Measurements from ENCODE around the gene PRG2.
A peak's percentile ranks its signal among the peaks of the same experiment; 100 is the strongest.

The PRG2 gene

GRCh38 chr11:57390535-57390934, at the start of gene PRG2:
PRG2 (minus strand) TSS chr11:57390650; CDS start chr11:57389944, 706 bp downstream.
- peak; percentile 89 for DNase-seq (ENCODE audit: low read depth)
- TF ChIP-seq MAX (IDR thresholded peaks at IDR 0.05; ENCODE audit: low read depth, low read length) = no peak
- TF ChIP-seq MYC (IDR thresholded peaks at IDR 0.05; ENCODE audit: low read depth, low read length) = no peak
- TF ChIP-seq CTCF (IDR thresholded peaks at IDR 0.05; ENCODE audit: low read depth, low read length) = no peak
- TF ChIP-seq POLR2A (IDR thresholded peaks at IDR 0.05; ENCODE audit: extremely low read depth, insufficient read length) = no peak
- H3K4me3 ChIP-seq (ENCODE audit: low read depth, low read length) = peak within 1 kb of the TSS; percentile 70

- no peak overlapping the region for H3K4me3 ChIP-seq (ENCODE audit: low read depth, low read length)
- no peak for DNase-seq (ENCODE audit: low read depth)
- TF ChIP-seq CTCF (IDR thresholded peaks at IDR 0.05; ENCODE audit: low read depth, low read length) (no peak), MYC (IDR thresholded peaks at IDR 0.05; ENCODE audit: low read depth, low read length) (no peak), MAX (IDR thresholded peaks at IDR 0.05; ENCODE audit: low read depth, low read length) (no peak), POLR2A (IDR thresholded peaks at IDR 0.05; ENCODE audit: extremely low read depth, insufficient read length) (no peak)
These were observed 49.3 kb upstream of the PRG2 start for GRCh38 chr11:57439786-57440185.

- H3K4me3 ChIP-seq (ENCODE audit: low read depth, low read length) = no peak overlapping the region
- DNase-seq (ENCODE audit: low read depth) = no peak
- TF ChIP-seq MYC (IDR thresholded peaks at IDR 0.05; ENCODE audit: low read depth, low read length) (no peak), POLR2A (IDR thresholded peaks at IDR 0.05; ENCODE audit: extremely low read depth, insufficient read length) (no peak)
These were observed 48.2 kb upstream of the PRG2 start for GRCh38 chr11:57438345-57439285.

- DNase-seq (ENCODE audit: low read depth) = no peak
- no peak for TF ChIP-seq MAX (IDR thresholded peaks at IDR 0.05; ENCODE audit: low read depth, low read length)
- no peak overlapping the region for H3K4me3 ChIP-seq (ENCODE audit: low read depth, low read length)
These were observed 45.6 kb upstream of the PRG2 start for GRCh38 chr11:57436031-57436430.

GRCh38 chr11:57434640-57435546, 44.4 kb upstream of the PRG2 start:
- no peak overlapping the region for H3K4me3 ChIP-seq (ENCODE audit: low read depth, low read length)
- TF ChIP-seq POLR2A (IDR thresholded peaks at IDR 0.05; ENCODE audit: extremely low read depth, insufficient read length) = no peak
- DNase-seq (ENCODE audit: low read depth) = peak; percentile 92

GRCh38 chr11:57432714-57433163, 42.3 kb upstream of the PRG2 start:
- TF ChIP-seq MYC (IDR thresholded peaks at IDR 0.05; ENCODE audit: low read depth, low read length) = peak; percentile 93
- no peak for TF ChIP-seq POLR2A (IDR thresholded peaks at IDR 0.05; ENCODE audit: extremely low read depth, insufficient read length)
- TF ChIP-seq MAX (IDR thresholded peaks at IDR 0.05; ENCODE audit: low read depth, low read length) = peak; percentile 89
- no peak for TF ChIP-seq CTCF (IDR thresholded peaks at IDR 0.05; ENCODE audit: low read depth, low read length)
- peak overlapping the region; percentile 44 for H3K4me3 ChIP-seq (ENCODE audit: low read depth, low read length)
- DNase-seq (ENCODE audit: low read depth) = peak; percentile 100

- DNase-seq (ENCODE audit: low read depth) = peak; percentile 51
- peak overlapping the region; percentile 44 for H3K4me3 ChIP-seq (ENCODE audit: low read depth, low read length)
These were observed 41.7 kb upstream of the PRG2 start for GRCh38 chr11:57432149-57432561.

More at GRCh38 chr11:57432149-57432561, 41.7 kb upstream of the PRG2 start:
- TF ChIP-seq CTCF (IDR thresholded peaks at IDR 0.05; ENCODE audit: low read depth, low read length) = no peak
- peak; percentile 38; the same call in 1 of the 2 replicates for TF ChIP-seq MYC (IDR thresholded peaks at IDR 0.05; ENCODE audit: low read depth, low read length)
- peak; percentile 54; the same call in 1 of the 2 replicates for TF ChIP-seq MAX (IDR thresholded peaks at IDR 0.05; ENCODE audit: low read depth, low read length)
- TF ChIP-seq POLR2A (IDR thresholded peaks at IDR 0.05; ENCODE audit: extremely low read depth, insufficient read length) = no peak

Measured in NB4 (cell line).